Measurements from ENCODE around the gene SMCO1.

DNA sequence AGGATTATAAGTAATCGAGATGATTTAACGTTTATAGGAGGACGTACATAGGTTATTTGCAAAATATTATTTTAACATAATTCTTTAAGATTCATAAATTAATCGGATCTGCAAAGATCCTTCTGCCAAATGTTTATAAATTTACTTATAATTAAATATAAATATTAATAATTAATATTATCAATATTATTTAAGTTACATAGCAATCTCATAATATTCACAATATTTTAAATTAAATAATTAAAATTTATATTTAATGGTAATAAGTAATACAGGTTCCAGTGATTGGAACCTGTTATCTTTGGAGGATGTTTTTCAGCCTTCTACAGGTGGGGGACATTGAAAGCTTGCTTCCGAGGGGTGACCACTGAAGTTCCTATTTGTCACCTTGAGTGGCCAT is 37.1 kb upstream of the SMCO1 start:
- TF ChIP-seq, protein P1, sequence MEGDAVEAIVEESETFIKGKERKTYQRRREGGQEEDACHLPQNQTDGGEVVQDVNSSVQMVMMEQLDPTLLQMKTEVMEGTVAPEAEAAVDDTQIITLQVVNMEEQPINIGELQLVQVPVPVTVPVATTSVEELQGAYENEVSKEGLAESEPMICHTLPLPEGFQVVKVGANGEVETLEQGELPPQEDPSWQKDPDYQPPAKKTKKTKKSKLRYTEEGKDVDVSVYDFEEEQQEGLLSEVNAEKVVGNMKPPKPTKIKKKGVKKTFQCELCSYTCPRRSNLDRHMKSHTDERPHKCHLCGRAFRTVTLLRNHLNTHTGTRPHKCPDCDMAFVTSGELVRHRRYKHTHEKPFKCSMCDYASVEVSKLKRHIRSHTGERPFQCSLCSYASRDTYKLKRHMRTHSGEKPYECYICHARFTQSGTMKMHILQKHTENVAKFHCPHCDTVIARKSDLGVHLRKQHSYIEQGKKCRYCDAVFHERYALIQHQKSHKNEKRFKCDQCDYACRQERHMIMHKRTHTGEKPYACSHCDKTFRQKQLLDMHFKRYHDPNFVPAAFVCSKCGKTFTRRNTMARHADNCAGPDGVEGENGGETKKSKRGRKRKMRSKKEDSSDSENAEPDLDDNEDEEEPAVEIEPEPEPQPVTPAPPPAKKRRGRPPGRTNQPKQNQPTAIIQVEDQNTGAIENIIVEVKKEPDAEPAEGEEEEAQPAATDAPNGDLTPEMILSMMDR (IDR thresholded peaks at IDR 0.05): no peak
- no peak for TF ChIP-seq POLR2A (IDR thresholded peaks at IDR 0.05; ENCODE audit: low read depth)
